Liver (tissue), 3 donors: ENCODE results near the gene HTR4.

ENCODE experiments used
- EGR1 ChIP-seq, 2 donors: IDR thresholded peaks; 2 replicates each; pipeline ENCODE4 v1.6.1; 2016 to 2018; ENCODE audit warnings: antibody characterized with exemption in 2 of 2, low read depth in 2 of 2
- JUND ChIP-seq, 2 donors: IDR thresholded peaks; 2 replicates each; pipeline ENCODE4 v1.6.1; 2016; ENCODE audit warnings: antibody characterized with exemption in 2 of 2
- RAD21 ChIP-seq, 2 donors: IDR thresholded peaks; 2 replicates each; pipeline ENCODE4 v1.6.1; 2016; ENCODE audit warnings: antibody characterized with exemption in 2 of 2, mild to moderate bottlenecking in 2 of 2
- YY1 ChIP-seq: IDR thresholded peaks from 2 replicates; pipeline ENCODE4 v1.6.1; 2016; ENCODE audit warnings: antibody characterized with exemption, mild to moderate bottlenecking
- TF ChIP-seq, protein P1 (sequence below): fragments of 150-350 bp; IDR thresholded peaks from 2 replicates; pipeline ENCODE4 v1.5.1; 2017; ENCODE audit warnings: improper control_type of control experiment, low read depth, low read length; ENCODE audit not compliant: missing input control
- TF ChIP-seq, protein P2 (sequence below): IDR thresholded peaks from 2 replicates; pipeline ENCODE4 v1.6.1; 2016; ENCODE audit warnings: antibody characterized with exemption
- TF ChIP-seq, protein P3 (sequence below): IDR thresholded peaks from 2 replicates; pipeline ENCODE4 v1.6.1; 2016; ENCODE audit warnings: antibody characterized with exemption, mild to moderate bottlenecking
- donor health status: healthy.
- donor health status: healthy.

DNA sequence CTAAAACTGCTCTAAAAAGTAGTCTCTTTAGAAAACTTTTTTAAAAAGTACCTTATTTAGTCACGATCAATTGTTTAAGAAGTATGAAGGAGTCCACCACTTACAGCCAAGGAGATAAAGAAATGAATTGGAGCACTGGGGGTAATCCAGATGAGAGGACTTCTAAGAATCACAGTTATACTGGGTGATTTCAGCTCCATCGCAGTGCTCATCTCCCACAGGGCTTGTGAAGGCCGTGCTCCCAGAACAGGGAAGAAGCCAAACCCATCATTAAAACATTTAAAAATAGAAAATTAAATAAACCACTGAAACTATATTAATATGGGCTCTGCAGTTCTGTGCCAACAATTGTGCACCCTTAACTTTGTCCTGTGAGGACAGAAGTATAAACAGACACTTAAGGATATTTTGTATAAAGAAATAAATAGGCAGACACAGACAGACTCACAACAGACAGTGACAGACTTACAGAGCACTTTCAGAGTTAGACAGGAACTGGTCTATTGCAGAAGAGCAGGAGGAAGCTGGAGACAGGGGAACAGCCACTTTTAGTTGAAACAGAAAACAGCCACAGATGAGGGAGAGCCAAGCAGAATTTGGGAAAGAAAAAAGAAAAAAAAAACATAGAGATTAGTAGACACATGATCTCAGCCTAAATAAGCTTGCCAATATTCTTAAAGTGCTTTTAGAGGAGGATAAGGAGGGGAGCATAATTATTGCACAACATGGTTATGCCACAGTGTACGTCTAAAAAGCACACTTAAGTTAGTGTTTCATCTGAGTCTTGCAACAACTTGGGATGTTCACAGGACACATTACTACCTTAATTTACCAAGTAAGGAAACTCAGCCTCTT is 188.7 kb downstream of the HTR4 start:
- TF ChIP-seq, protein P1, sequence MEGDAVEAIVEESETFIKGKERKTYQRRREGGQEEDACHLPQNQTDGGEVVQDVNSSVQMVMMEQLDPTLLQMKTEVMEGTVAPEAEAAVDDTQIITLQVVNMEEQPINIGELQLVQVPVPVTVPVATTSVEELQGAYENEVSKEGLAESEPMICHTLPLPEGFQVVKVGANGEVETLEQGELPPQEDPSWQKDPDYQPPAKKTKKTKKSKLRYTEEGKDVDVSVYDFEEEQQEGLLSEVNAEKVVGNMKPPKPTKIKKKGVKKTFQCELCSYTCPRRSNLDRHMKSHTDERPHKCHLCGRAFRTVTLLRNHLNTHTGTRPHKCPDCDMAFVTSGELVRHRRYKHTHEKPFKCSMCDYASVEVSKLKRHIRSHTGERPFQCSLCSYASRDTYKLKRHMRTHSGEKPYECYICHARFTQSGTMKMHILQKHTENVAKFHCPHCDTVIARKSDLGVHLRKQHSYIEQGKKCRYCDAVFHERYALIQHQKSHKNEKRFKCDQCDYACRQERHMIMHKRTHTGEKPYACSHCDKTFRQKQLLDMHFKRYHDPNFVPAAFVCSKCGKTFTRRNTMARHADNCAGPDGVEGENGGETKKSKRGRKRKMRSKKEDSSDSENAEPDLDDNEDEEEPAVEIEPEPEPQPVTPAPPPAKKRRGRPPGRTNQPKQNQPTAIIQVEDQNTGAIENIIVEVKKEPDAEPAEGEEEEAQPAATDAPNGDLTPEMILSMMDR, result no peak
- TF ChIP-seq YY1, result no peak
- TF ChIP-seq RAD21 (IDR thresholded peaks at IDR 0.05), result no peak
- no peak for TF ChIP-seq JUND (IDR thresholded peaks at IDR 0.05)
- TF ChIP-seq, protein P2, sequence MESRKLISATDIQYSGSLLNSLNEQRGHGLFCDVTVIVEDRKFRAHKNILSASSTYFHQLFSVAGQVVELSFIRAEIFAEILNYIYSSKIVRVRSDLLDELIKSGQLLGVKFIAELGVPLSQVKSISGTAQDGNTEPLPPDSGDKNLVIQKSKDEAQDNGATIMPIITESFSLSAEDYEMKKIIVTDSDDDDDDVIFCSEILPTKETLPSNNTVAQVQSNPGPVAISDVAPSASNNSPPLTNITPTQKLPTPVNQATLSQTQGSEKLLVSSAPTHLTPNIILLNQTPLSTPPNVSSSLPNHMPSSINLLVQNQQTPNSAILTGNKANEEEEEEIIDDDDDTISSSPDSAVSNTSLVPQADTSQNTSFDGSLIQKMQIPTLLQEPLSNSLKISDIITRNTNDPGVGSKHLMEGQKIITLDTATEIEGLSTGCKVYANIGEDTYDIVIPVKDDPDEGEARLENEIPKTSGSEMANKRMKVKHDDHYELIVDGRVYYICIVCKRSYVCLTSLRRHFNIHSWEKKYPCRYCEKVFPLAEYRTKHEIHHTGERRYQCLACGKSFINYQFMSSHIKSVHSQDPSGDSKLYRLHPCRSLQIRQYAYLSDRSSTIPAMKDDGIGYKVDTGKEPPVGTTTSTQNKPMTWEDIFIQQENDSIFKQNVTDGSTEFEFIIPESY, result no peak
- TF ChIP-seq, protein P3, sequence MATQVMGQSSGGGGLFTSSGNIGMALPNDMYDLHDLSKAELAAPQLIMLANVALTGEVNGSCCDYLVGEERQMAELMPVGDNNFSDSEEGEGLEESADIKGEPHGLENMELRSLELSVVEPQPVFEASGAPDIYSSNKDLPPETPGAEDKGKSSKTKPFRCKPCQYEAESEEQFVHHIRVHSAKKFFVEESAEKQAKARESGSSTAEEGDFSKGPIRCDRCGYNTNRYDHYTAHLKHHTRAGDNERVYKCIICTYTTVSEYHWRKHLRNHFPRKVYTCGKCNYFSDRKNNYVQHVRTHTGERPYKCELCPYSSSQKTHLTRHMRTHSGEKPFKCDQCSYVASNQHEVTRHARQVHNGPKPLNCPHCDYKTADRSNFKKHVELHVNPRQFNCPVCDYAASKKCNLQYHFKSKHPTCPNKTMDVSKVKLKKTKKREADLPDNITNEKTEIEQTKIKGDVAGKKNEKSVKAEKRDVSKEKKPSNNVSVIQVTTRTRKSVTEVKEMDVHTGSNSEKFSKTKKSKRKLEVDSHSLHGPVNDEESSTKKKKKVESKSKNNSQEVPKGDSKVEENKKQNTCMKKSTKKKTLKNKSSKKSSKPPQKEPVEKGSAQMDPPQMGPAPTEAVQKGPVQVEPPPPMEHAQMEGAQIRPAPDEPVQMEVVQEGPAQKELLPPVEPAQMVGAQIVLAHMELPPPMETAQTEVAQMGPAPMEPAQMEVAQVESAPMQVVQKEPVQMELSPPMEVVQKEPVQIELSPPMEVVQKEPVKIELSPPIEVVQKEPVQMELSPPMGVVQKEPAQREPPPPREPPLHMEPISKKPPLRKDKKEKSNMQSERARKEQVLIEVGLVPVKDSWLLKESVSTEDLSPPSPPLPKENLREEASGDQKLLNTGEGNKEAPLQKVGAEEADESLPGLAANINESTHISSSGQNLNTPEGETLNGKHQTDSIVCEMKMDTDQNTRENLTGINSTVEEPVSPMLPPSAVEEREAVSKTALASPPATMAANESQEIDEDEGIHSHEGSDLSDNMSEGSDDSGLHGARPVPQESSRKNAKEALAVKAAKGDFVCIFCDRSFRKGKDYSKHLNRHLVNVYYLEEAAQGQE, result no peak
- no peak for TF ChIP-seq EGR1 (IDR thresholded peaks at IDR 0.05; ENCODE audit: low read depth in 2 of 2)
